Upper lobe of left lung (tissue), 4 donors: Measurements from ENCODE around the gene ZNF554.

Experiments
- POLR2AphosphoS5 ChIP-seq, 2 donors: sonication (generic); formaldehyde crosslinking; IDR thresholded peaks; one replicate each; pipeline ENCODE4 v1.5.1; 2017; ENCODE audit warnings: antibody characterized with exemption in 2 of 2
- TF ChIP-seq, protein P1 (sequence below), 6 experiments: fragments of 450-650 bp in 4 of 6; fragments of 200-600 bp in 2 of 6; sonication (generic) in 2 of 6; IDR thresholded peaks; one replicate each; pipeline ENCODE4 v1.5.1; 2016 to 2019; ENCODE audit warnings: antibody characterized with exemption in 6 of 6

DNA sequence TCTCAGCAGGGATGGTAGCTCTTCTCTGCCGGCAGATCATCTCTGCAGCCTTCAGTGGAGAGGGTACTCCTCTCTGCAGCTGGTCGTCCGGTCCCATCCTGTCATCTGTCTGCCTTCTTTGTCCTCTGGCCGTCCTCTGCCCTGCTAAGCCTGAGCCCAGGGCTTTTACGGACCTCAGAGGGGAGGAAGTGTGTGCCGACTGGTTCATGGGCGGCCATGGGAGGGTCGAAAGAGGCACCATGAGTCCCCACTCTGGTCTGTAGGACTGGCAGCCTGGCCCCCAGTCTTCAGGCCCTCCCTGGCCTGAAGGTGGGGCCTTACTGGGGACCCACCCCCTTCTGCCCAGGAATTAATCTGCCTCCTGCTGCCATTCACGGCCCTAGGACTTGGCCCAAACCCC is 4.0 kb downstream of the ZNF554 start:
- TF ChIP-seq, protein P1, sequence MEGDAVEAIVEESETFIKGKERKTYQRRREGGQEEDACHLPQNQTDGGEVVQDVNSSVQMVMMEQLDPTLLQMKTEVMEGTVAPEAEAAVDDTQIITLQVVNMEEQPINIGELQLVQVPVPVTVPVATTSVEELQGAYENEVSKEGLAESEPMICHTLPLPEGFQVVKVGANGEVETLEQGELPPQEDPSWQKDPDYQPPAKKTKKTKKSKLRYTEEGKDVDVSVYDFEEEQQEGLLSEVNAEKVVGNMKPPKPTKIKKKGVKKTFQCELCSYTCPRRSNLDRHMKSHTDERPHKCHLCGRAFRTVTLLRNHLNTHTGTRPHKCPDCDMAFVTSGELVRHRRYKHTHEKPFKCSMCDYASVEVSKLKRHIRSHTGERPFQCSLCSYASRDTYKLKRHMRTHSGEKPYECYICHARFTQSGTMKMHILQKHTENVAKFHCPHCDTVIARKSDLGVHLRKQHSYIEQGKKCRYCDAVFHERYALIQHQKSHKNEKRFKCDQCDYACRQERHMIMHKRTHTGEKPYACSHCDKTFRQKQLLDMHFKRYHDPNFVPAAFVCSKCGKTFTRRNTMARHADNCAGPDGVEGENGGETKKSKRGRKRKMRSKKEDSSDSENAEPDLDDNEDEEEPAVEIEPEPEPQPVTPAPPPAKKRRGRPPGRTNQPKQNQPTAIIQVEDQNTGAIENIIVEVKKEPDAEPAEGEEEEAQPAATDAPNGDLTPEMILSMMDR (IDR thresholded peaks at IDR 0.05): no peak
- TF ChIP-seq POLR2AphosphoS5 (IDR thresholded peaks at IDR 0.05): no peak
